HepG2 (cell line): ENCODE results near the gene COL4A6. TPM values are rescaled to one million over a fixed set of nuclear protein-coding genes. Genes with fewer than 3 reads are reported as not detected.

Experiments
- ATAC-seq: fragments of 200-7000 bp; cut with Tn5 transposase; 3 replicates; pipeline ENCODE4 v1.9.1; 2020; ENCODE audit warnings: mild to moderate bottlenecking, moderate library complexity
- BruUV-seq: library from RNA; stranded (reverse); fragments of 400-500 nt; replicated peaks from 2 replicates; lab custom pipeline; 2021; lab: Mats Ljungman, UMichigan
- CTCF ChIA-PET: fragments of 300-600 bp; formaldehyde crosslinking; extraction: SDS; loops from one replicate; lab custom pipeline; 2021; ENCODE audit warnings: low total read pairs, inconsistent platforms, low intra/inter-chr PET ratio; lab: Yijun Ruan, JAX
- POLR2A ChIA-PET: fragments of 350-600 bp; sonication (Branson Sonifier 250); formaldehyde crosslinking; loops from one replicate; lab custom pipeline; 2020; ENCODE audit warnings: antibody characterized with exemption, inconsistent platforms; lab: Yijun Ruan, JAX
- DNase-seq: peaks from one replicate; pipeline ENCODE4 v3.0.0-alpha.2; 2015; ENCODE audit warnings: low spot score
- FAIRE-seq: peaks from 3 replicates; lab custom pipeline; 2011; peaks lifted over from hg19 to GRCh38; lab: Jason Lieb, UNC
- H2AFZ ChIP-seq: one replicate; pipeline ENCODE4 v1.6.1; 2011; ENCODE audit warnings: low read length, inconsistent platforms
- H3K27ac ChIP-seq: fragments of 300-600 bp; 3 replicates; pipeline ENCODE4 v1.8.0; 2011; ENCODE audit warnings: mixed run types, mild to moderate bottlenecking, mixed read lengths, low read length, inconsistent platforms; ENCODE audit not compliant: insufficient read depth; ENCODE audit errors: extremely low read length
- H3K27me3 ChIP-seq, 2 experiments: fragments of 200-600 bp in 1 of 2; 2 replicates in 1 of 2; 3 replicates in 1 of 2; pipeline versions ENCODE4 v1.6.0 to v1.8.0; 2011; ENCODE audit warnings: low read length in 2 of 2, mild to moderate bottlenecking in 2 of 2, moderate library complexity in 2 of 2, inconsistent platforms in 1 of 2; ENCODE audit not compliant: insufficient read depth in 2 of 2, control insufficient read depth in 1 of 2
- H3K36me3 ChIP-seq, 2 experiments: fragments of 200-600 bp in 1 of 2; replicated peaks in 1 of 2; 2 replicates in 1 of 2; 3 replicates in 1 of 2; pipeline versions ENCODE4 v1.5.1 to v1.8.0; 2011; ENCODE audit warnings: low read length in 2 of 2, inconsistent platforms in 1 of 2; ENCODE audit not compliant: insufficient read depth in 2 of 2, control insufficient read depth in 1 of 2
- H3K4me1 ChIP-seq: 2 replicates; pipeline ENCODE4 v1.5.1; 2012; ENCODE audit warnings: low read length, inconsistent platforms; ENCODE audit not compliant: insufficient read depth
- H3K4me2 ChIP-seq: 2 replicates; pipeline ENCODE4 v1.6.0; 2011; ENCODE audit warnings: low read depth, low read length, inconsistent platforms
- H3K4me3 ChIP-seq, 3 experiments: fragments of 200-600 bp in 1 of 3; sonication (generic), shearing (Covaris generic) in 1 of 3; replicated peaks in 1 of 3; 2 replicates each; pipeline ENCODE4 v1.5.1; 2011 to 2016; ENCODE audit warnings: low read length in 3 of 3, inconsistent platforms in 2 of 3, low read depth in 2 of 3, mild to moderate bottlenecking in 2 of 3, control low read depth in 1 of 3, mixed read lengths in 1 of 3; ENCODE audit not compliant: insufficient read depth in 1 of 3
- H3K79me2 ChIP-seq: one replicate; pipeline ENCODE4 v1.6.1; 2011; ENCODE audit warnings: low read length, inconsistent platforms; ENCODE audit not compliant: insufficient read depth
- H3K9ac ChIP-seq: 2 replicates; pipeline ENCODE4 v1.6.0; 2011; ENCODE audit warnings: mild to moderate bottlenecking, low read depth, low read length, inconsistent platforms; ENCODE audit not compliant: insufficient read depth
- H3K9me3 ChIP-seq: 2 replicates; pipeline ENCODE4 v1.5.1; 2012; ENCODE audit warnings: mild to moderate bottlenecking, low read length
- H4K20me1 ChIP-seq: 2 replicates; pipeline ENCODE4 v1.6.0; 2011; ENCODE audit warnings: inconsistent platforms, mild to moderate bottlenecking, low read length, moderate library complexity; ENCODE audit not compliant: insufficient read depth
- ARNT ChIP-seq: fragments of 450-650 bp; IDR thresholded peaks from 2 replicates; pipeline ENCODE4 v1.6.1; 2017
- FOXA1 ChIP-seq, 2 experiments: fragments of 450-650 bp in 1 of 2; sonication (generic) in 1 of 2; formaldehyde crosslinking in 1 of 2; IDR thresholded peaks; 2 replicates each; pipeline versions ENCODE4 v1.4.0 to v1.6.1; 2016 to 2020; ENCODE audit warnings: missing genetic modification reagents in 1 of 2
- HMG20B ChIP-seq: conservative IDR thresholded peaks from 2 replicates; pipeline ENCODE4 v1.6.1; 2016; ENCODE audit warnings: missing genetic modification reagents, missing compliant biosample characterization
- MAF1 ChIP-seq: sonication (generic); formaldehyde crosslinking; IDR thresholded peaks from 2 replicates; pipeline ENCODE4 v1.5.0; 2020; ENCODE audit warnings: missing genetic modification reagents, borderline replicate concordance
- RAD21 ChIP-seq: fragments of 450-650 bp; formaldehyde crosslinking; IDR thresholded peaks from 2 replicates; pipeline ENCODE4 v1.5.0; 2020; ENCODE audit warnings: mild to moderate bottlenecking
- SMC3 ChIP-seq: IDR thresholded peaks from 2 replicates; pipeline ENCODE4 v1.6.1; 2011; ENCODE audit warnings: low read length, improper control_type of control experiment
- SMYD3 ChIP-seq: sonication (generic); formaldehyde crosslinking; IDR thresholded peaks from 2 replicates; pipeline ENCODE4 v1.8.1; 2023; ENCODE audit warnings: mild to moderate bottlenecking, missing genetic modification reagents
- STAG1 ChIP-seq: sonication (generic); formaldehyde crosslinking; IDR thresholded peaks from 2 replicates; pipeline ENCODE4 v1.4.0; 2020; ENCODE audit warnings: missing genetic modification reagents
- ZKSCAN5 ChIP-seq: sonication (generic); formaldehyde crosslinking; IDR thresholded peaks from 2 replicates; pipeline ENCODE4 v1.5.1; 2020; ENCODE audit warnings: mild to moderate bottlenecking, missing genetic modification reagents
- ZNF598 ChIP-seq: sonication (generic); formaldehyde crosslinking; IDR thresholded peaks from 2 replicates; pipeline ENCODE4 v1.5.1; 2020; ENCODE audit warnings: mild to moderate bottlenecking, missing genetic modification reagents, borderline replicate concordance
- ZNF724P ChIP-seq: sonication (generic); formaldehyde crosslinking; IDR thresholded peaks from 2 replicates; pipeline ENCODE4 v1.8.0; 2022; ENCODE audit warnings: missing genetic modification reagents, borderline replicate concordance
- ZNF780A ChIP-seq: sonication (generic); formaldehyde crosslinking; IDR thresholded peaks from 2 replicates; pipeline ENCODE4 v1.8.0; 2022; ENCODE audit warnings: mild to moderate bottlenecking, missing genetic modification reagents, moderate library complexity
- WGBS: methylation state at CpG from one replicate; pipeline ENCODE4 v1.1.6; 2017; ENCODE audit warnings: low lambda C conversion rate; 5-methylcytosine and 5-hydroxymethylcytosine counted together
- in situ Hi-C: cut with HindIII; loops from 2 replicates; pipeline ENCODE4 v1.10.0; 2017; ENCODE audit warnings: low pct_unique_long_range_greater_than_20kb; ENCODE audit not compliant: extremely low pct_ligation_motif_present
- intact Hi-C: fragments of 100-400 bp; cut with micrococcal nuclease; formaldehyde crosslinking; loops from one replicate; pipeline ENCODE4 v1.10.0; 2022; ENCODE audit not compliant: unreplicated experiment
- polyA plus RNA-seq, 8 experiments: library from polyadenylated mRNA; depleted of rRNA in 3 of 8; stranded (reverse) in 7 of 8; unstranded in 1 of 8; fragments of >200 nt; fragmentation: Illumina TruSeq in 4 of 8; extraction: Trizol in 4 of 8; gene quantifications; 2 replicates each; pipeline versions ENCODE4 v1.2.1 to v1.2.3, GENCODE V29; 2011 to 2016; ENCODE audit warnings: low read depth in 4 of 8, missing spikeins in 1 of 8, mixed read lengths in 1 of 8; ENCODE audit not compliant: insufficient read depth in 1 of 8
- total RNA-seq, 5 experiments: library from RNA; depleted of rRNA; stranded (reverse); fragments of >200 nt; fragmentation: Illumina TruSeq; extraction: Trizol; gene quantifications; 2 replicates each; pipeline ENCODE4 v1.2.3, GENCODE V29; 2016; ENCODE audit warnings: low read depth in 1 of 5
- TF ChIP-seq, protein P1 (sequence below): sonication (generic); formaldehyde crosslinking; IDR thresholded peaks from 2 replicates; pipeline ENCODE4 v1.5.0; 2020; ENCODE audit warnings: mild to moderate bottlenecking, missing genetic modification reagents, moderate library complexity

COL4A6 gene
- total and polyA plus RNA-seq, 2 of the 13 experiments (the other 11 are each of a cell fraction or from before 2014, with no cell fraction given), result 4.5 to 8.2 TPM

- H3K4me2 ChIP-seq, result no peak overlapping the region
- H3K27me3 ChIP-seq, result no peaks in the 10 kb centered on the region
- no peaks in the 10 kb centered on the region for H3K4me1 ChIP-seq
- no peak overlapping the region for H3K9ac ChIP-seq
- H2AFZ ChIP-seq, result no peak overlapping the region
- FAIRE-seq, result peak; percentile 84
- ChIA-PET CTCF (interaction anchor here (0.8 to 1.8 kb wide), 3 partner anchors 26 to 312 kb away, joined by 3 to 14 read pairs (median 4); no protein-coding TSS in a partner anchor), POLR2A (no interaction called here)
- no peaks in the 10 kb centered on the region for H3K9me3 ChIP-seq
- no peaks in the 10 kb centered on the region for H3K79me2 ChIP-seq
- TF ChIP-seq HMG20B (no peak), ZNF780A (no peak), SMYD3 (no peak), FOXA1 (IDR thresholded peaks at IDR 0.05) (no peak), FOXA1 (CRISPR knock-in tag; IDR thresholded peaks at IDR 0.05) (no peak), ZKSCAN5 (CRISPR knock-in tag) (no peak), RAD21 (CRISPR knock-in tag) (0 out of 2 replicates have a peak, but pooled peaks have one; percentile 36), ARNT (no peak), ZNF598 (no peak), MAF1 (no peak), ZNF724P (CRISPR knock-in tag) (no peak), STAG1 (peak; percentile 77), SMC3 (peak; percentile 78)
- TF ChIP-seq, protein P1, sequence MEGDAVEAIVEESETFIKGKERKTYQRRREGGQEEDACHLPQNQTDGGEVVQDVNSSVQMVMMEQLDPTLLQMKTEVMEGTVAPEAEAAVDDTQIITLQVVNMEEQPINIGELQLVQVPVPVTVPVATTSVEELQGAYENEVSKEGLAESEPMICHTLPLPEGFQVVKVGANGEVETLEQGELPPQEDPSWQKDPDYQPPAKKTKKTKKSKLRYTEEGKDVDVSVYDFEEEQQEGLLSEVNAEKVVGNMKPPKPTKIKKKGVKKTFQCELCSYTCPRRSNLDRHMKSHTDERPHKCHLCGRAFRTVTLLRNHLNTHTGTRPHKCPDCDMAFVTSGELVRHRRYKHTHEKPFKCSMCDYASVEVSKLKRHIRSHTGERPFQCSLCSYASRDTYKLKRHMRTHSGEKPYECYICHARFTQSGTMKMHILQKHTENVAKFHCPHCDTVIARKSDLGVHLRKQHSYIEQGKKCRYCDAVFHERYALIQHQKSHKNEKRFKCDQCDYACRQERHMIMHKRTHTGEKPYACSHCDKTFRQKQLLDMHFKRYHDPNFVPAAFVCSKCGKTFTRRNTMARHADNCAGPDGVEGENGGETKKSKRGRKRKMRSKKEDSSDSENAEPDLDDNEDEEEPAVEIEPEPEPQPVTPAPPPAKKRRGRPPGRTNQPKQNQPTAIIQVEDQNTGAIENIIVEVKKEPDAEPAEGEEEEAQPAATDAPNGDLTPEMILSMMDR (CRISPR knock-in tag), result peak; percentile 75
- BruUV-seq, result no TSS peak
- no peaks in the 10 kb centered on the region for H4K20me1 ChIP-seq
- WGBS, result 58% methylated on average over 11 of the region's 11 CpGs
- intact Hi-C loops (loop anchor here (1.0 kb wide), 2 partner anchors 79 to 313 kb away; no protein-coding TSS in a partner anchor), in situ Hi-C loops (loop anchor here (5.0 to 10.0 kb wide), 2 partner anchors 77 to 310 kb away; no protein-coding TSS in a partner anchor)
- no peaks in the 10 kb centered on the region for H3K36me3 ChIP-seq
- DNase-seq, result peak; percentile 37
- ATAC-seq, result peak; percentile 64
- H3K4me3 ChIP-seq, result no peak overlapping the region
- no peak overlapping the region for H3K27ac ChIP-seq
Measured at GRCh38 chrX:108224727-108225621, 213.2 kb downstream of the COL4A6 start.
